Brain microvascular endothelial cell (primary cell): ENCODE results near the gene TIA1.
"Not testable (repeated sequence)": the region's sequence is repeated elsewhere in the genome, so short reads cannot be mapped to it uniquely, and the experiment has no call there.

Source experiments
- DNase-seq: peaks from one replicate; pipeline ENCODE4 v3.0.0-alpha.2; 2020
- H3K27ac ChIP-seq: fragments of 250-450 bp; sonication (Bioruptor Pico); 2 replicates; pipeline ENCODE4 v1.5.1; 2020; ENCODE audit warnings: mild to moderate bottlenecking, moderate library complexity
- H3K27me3 ChIP-seq: fragments of 250-450 bp; sonication (Bioruptor Pico); replicated peaks from 2 replicates; pipeline ENCODE4 v1.5.1; 2020; ENCODE audit warnings: mild to moderate bottlenecking
- H3K36me3 ChIP-seq: fragments of 250-450 bp; sonication (Bioruptor Pico); replicated peaks from 2 replicates; pipeline ENCODE4 v1.5.1; 2020; ENCODE audit warnings: mild to moderate bottlenecking
- H3K4me3 ChIP-seq: 2 replicates; pipeline ENCODE4 v1.5.1; 2011; ENCODE audit warnings: low read depth, mild to moderate bottlenecking, control low read depth, low read length, moderate library complexity
- in situ Hi-C: cut with HindIII; loops from 2 replicates; pipeline ENCODE4 v1.10.0; 2017; ENCODE audit warnings: low sequenced_read_pairs, low pct_ligation_motif_present
- TF ChIP-seq, protein P1 (sequence below): IDR thresholded peaks from 2 replicates; pipeline ENCODE4 v1.5.1; 2011; ENCODE audit warnings: low read depth, mild to moderate bottlenecking, moderate library complexity, low read length, control low read depth, inconsistent platforms; ENCODE audit errors: missing control alignments

The TIA1 gene

GRCh38 chr2:70226781-70227180 lies 21.6 kb downstream of the TIA1 start:
- Histone ChIP-seq H3K4me3 (no peak overlapping the region), H3K36me3 (peaks cover 62% of the 10 kb centered on the region), H3K27ac (no peak overlapping the region), H3K27me3 (no peaks in the 10 kb centered on the region)
- TF ChIP-seq, protein P1, sequence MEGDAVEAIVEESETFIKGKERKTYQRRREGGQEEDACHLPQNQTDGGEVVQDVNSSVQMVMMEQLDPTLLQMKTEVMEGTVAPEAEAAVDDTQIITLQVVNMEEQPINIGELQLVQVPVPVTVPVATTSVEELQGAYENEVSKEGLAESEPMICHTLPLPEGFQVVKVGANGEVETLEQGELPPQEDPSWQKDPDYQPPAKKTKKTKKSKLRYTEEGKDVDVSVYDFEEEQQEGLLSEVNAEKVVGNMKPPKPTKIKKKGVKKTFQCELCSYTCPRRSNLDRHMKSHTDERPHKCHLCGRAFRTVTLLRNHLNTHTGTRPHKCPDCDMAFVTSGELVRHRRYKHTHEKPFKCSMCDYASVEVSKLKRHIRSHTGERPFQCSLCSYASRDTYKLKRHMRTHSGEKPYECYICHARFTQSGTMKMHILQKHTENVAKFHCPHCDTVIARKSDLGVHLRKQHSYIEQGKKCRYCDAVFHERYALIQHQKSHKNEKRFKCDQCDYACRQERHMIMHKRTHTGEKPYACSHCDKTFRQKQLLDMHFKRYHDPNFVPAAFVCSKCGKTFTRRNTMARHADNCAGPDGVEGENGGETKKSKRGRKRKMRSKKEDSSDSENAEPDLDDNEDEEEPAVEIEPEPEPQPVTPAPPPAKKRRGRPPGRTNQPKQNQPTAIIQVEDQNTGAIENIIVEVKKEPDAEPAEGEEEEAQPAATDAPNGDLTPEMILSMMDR: no peak
- DNase-seq: no peak
- in situ Hi-C loops: no loop called here

DNA sequence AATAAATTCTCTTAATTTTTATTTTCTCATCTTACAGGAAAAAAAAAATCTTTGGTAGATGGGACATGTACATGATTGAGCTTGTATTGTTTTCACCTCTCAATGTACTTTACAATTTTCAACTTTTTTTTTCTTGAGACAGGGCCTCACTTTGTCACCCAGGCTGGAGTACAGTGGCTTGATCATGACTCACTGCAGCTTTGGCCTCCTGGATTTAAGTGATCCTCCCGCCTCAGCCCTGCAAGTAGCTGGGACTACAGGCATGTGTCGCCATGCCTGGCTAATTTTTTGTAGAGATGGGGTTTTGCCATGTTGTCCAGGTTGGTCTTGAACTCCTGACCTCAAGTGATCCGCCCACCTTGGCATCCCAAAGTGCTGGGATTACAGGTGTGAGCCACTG lies 25.1 kb downstream of the TIA1 start:
- H3K27ac ChIP-seq, H3K27me3 ChIP-seq, H3K4me3 ChIP-seq, in situ Hi-C loops, DNase-seq: not testable (repeated sequence)
- peaks cover 66% of the 10 kb centered on the region for H3K36me3 ChIP-seq

DNA sequence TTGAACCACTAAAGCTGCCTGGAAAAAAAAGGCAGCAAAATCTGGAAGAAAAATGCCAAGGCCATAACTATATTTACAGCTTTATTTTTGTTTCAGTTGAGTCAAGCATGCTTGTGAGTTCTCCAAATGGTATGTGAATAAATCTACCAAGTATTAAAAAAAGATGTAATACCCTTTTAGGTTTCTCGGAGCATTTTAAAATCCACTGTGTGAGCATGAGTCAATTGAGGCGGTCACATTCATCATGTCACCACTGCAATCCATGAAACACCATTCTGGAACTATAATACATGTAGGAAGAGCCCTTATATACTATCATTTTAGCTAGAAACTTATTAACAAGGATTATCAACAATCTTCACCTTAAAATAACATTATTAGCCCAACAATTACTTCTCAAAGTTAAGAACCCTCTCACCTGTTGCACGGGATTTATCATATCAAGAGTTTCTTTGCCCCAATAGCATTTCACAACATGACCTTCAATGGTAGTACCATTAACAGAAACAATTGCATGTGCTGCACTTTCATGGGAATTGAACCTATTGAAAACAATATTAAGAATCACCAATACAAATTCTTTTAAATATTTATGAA lies 33.4 kb downstream of the TIA1 start:
- no peaks in the 10 kb centered on the region for H3K27me3 ChIP-seq
- DNase-seq: peak; percentile 52
- H3K4me3 ChIP-seq: no peak overlapping the region
- in situ Hi-C loops: no loop called here
- H3K36me3 ChIP-seq: peaks cover 34% of the 10 kb centered on the region
- no peak overlapping the region for H3K27ac ChIP-seq
- TF ChIP-seq, protein P1: no peak

DNA sequence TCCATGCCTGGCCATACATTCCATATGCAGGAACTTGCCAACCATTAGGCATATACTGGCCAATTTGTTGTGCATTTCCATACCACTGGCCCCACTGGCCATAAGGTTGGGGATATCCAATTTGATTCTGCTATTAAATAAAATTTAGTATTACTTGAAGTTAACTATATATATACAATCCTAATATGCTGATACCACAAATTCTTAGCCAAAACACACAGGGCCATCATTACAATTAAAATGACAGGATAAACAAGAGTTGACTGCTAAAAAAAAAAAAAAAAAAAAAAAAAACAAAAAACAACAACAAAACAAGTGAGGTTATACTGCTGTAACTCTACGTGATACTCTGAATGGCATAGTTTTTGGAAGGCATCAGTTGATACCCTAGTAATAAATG lies 34.1 kb downstream of the TIA1 start:
- Histone ChIP-seq H3K4me3 (no peak overlapping the region), H3K27ac (no peak overlapping the region), H3K27me3 (no peaks in the 10 kb centered on the region), H3K36me3 (peaks cover 31% of the 10 kb centered on the region)
- no peak for DNase-seq
- in situ Hi-C loops: no loop called here
- TF ChIP-seq, protein P1: no peak

- no peaks in the 10 kb centered on the region for H3K27me3 ChIP-seq
- H3K36me3 ChIP-seq: peaks cover 30% of the 10 kb centered on the region
- in situ Hi-C loops: no loop called here
- TF ChIP-seq, protein P1: no peak
- H3K4me3 ChIP-seq: no peak overlapping the region
- no peak for DNase-seq
- no peak overlapping the region for H3K27ac ChIP-seq
Observed at GRCh38 chr2:70212298-70212932, 36.0 kb downstream of the TIA1 start.

DNA sequence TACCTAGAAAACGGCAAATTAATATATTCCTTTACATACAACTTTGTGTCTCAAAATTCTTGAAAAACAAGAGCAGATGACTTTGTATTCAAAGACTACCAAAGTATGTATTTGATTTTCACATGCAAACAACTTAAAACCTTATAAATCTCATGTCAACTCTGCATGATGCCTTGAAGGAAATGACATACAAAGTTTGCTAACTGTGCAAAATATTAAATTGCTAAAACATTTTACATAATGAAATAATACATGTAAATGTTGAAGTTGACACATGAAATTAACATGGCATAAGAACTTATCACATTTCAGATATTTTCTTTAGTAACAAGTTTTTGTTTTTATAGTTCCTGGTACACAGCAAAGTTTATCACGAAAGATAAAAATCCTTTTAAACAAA lies 36.8 kb downstream of the TIA1 start:
- in situ Hi-C loops: no loop called here
- H3K36me3 ChIP-seq: peaks cover 27% of the 10 kb centered on the region
- H3K27me3 ChIP-seq: no peaks in the 10 kb centered on the region
- H3K27ac ChIP-seq: no peak overlapping the region
- DNase-seq: no peak
- H3K4me3 ChIP-seq: no peak overlapping the region
- TF ChIP-seq, protein P1: no peak
